Large intestine (tissue), 3 donors: ENCODE data around the gene FNIP2. TPM values are rescaled to one million over a fixed set of nuclear protein-coding genes. Genes with fewer than 3 reads are reported as not detected.
A peak's percentile ranks its signal among the peaks of the same experiment; 100 is the strongest.

Experiments used
- DNase-seq, 2 donors: peaks; one replicate each; pipeline versions ENCODE4 v3.0.0 to v3.0.0-alpha.2; 2013
- H3K27ac ChIP-seq: one replicate; pipeline ENCODE4 v1.5.1; 2013; ENCODE audit warnings: low read length
- H3K27me3 ChIP-seq: 2 replicates; pipeline ENCODE4 v1.6.1; 2013; ENCODE audit warnings: low read length; ENCODE audit not compliant: control insufficient read depth, insufficient read depth
- H3K36me3 ChIP-seq: 2 replicates; pipeline ENCODE4 v1.6.1; 2013; ENCODE audit warnings: low read length; ENCODE audit not compliant: control insufficient read depth, insufficient read depth
- H3K4me1 ChIP-seq: one replicate; pipeline ENCODE4 v1.6.1; 2013; ENCODE audit warnings: low read length; ENCODE audit not compliant: control insufficient read depth, insufficient read depth
- H3K4me3 ChIP-seq: one replicate; pipeline ENCODE4 v1.5.1; 2013; ENCODE audit warnings: low read length
- H3K9me3 ChIP-seq: one replicate; pipeline ENCODE4 v1.6.1; 2013; ENCODE audit warnings: mild to moderate bottlenecking, low read depth, low read length, moderate library complexity; ENCODE audit not compliant: control insufficient read depth
- WGBS: methylation state at CpG from one replicate; pipeline ENCODE4 v1.1.5; 2013; ENCODE audit warnings: low lambda C conversion rate; ENCODE audit not compliant: insufficient coverage; 5-methylcytosine and 5-hydroxymethylcytosine counted together
- polyA plus RNA-seq: library from polyadenylated mRNA; unstranded; fragments of 120-200 nt; gene quantifications from one replicate; pipeline ENCODE4 v1.2.1, GENCODE V29; 2013

Gene FNIP2
- polyA plus RNA-seq, 1 donor: 28.1 TPM

- Histone ChIP-seq H3K27me3 (no peaks in the 10 kb centered on the region), H3K4me1 (no peaks in the 10 kb centered on the region), H3K4me3 (no peak overlapping the region), H3K36me3 (no peaks in the 10 kb centered on the region), H3K27ac (no peak overlapping the region), H3K9me3 (peaks cover 7% of the 10 kb centered on the region)
- WGBS: 80% methylated on average over 1 of the region's 4 CpGs
- DNase-seq: no peak
Measured at GRCh38 chr4:158760866-158761265, 8.0 kb upstream of the FNIP2 start.

GRCh38 chr4:158762553-158762952, 6.3 kb upstream of the FNIP2 start:
- Histone ChIP-seq H3K4me1 (no peaks in the 10 kb centered on the region), H3K36me3 (no peaks in the 10 kb centered on the region), H3K4me3 (no peak overlapping the region), H3K27ac (no peak overlapping the region), H3K9me3 (peaks cover 7% of the 10 kb centered on the region), H3K27me3 (no peaks in the 10 kb centered on the region)
- DNase-seq: peak in 1 of 2 donors; percentile 54
- WGBS: 56% methylated on average over 3 of the region's 4 CpGs

GRCh38 chr4:158763462-158763861, 5.4 kb upstream of the FNIP2 start:
- H3K27me3 ChIP-seq: no peaks in the 10 kb centered on the region
- H3K4me1 ChIP-seq: no peaks in the 10 kb centered on the region
- H3K9me3 ChIP-seq: peaks cover 7% of the 10 kb centered on the region
- H3K27ac ChIP-seq: no peak overlapping the region
- no peak for DNase-seq
- no CpG with 5 or more reads among the region's 2 CpGs for WGBS
- H3K4me3 ChIP-seq: no peak overlapping the region
- H3K36me3 ChIP-seq: no peaks in the 10 kb centered on the region

- no peaks in the 10 kb centered on the region for H3K9me3 ChIP-seq
- no peak overlapping the region for H3K27ac ChIP-seq
- 96% methylated on average over 3 of the region's 6 CpGs for WGBS
- no peak for DNase-seq
- peaks cover 4% of the 10 kb centered on the region for H3K4me1 ChIP-seq
- H3K36me3 ChIP-seq: no peaks in the 10 kb centered on the region
- H3K27me3 ChIP-seq: no peaks in the 10 kb centered on the region
- no peak overlapping the region for H3K4me3 ChIP-seq
Measured at GRCh38 chr4:158766434-158767044, 2.3 kb upstream of the FNIP2 start.

- H3K4me3 ChIP-seq: no peak overlapping the region
- DNase-seq: no peak
- peaks cover 4% of the 10 kb centered on the region for H3K4me1 ChIP-seq
- no peaks in the 10 kb centered on the region for H3K9me3 ChIP-seq
- no peak overlapping the region for H3K27ac ChIP-seq
- WGBS: no CpG with 5 or more reads among the region's 2 CpGs
- H3K27me3 ChIP-seq: no peaks in the 10 kb centered on the region
- no peaks in the 10 kb centered on the region for H3K36me3 ChIP-seq
Measured at GRCh38 chr4:158767451-158767850, 1.4 kb upstream of the FNIP2 start.

GRCh38 chr4:158769175-158769921, 522 bp downstream of the FNIP2 start:
- 40% methylated on average over 1 of the region's 49 CpGs for WGBS
- H3K4me3 ChIP-seq: peak overlapping the region; percentile 88
- peak in 1 of 2 donors; percentile 67 for DNase-seq
- H3K36me3 ChIP-seq: no peaks in the 10 kb centered on the region
- no peaks in the 10 kb centered on the region for H3K9me3 ChIP-seq
- peaks cover 4% of the 10 kb centered on the region for H3K4me1 ChIP-seq
- H3K27ac ChIP-seq: peak overlapping the region; percentile 47
- no peaks in the 10 kb centered on the region for H3K27me3 ChIP-seq

- Histone ChIP-seq H3K9me3 (no peaks in the 10 kb centered on the region), H3K4me3 (no peak overlapping the region), H3K27ac (no peak overlapping the region), H3K36me3 (no peaks in the 10 kb centered on the region), H3K27me3 (no peaks in the 10 kb centered on the region), H3K4me1 (peaks cover 7% of the 10 kb centered on the region)
- DNase-seq: no peak
- WGBS: 60% methylated on average over 1 of the region's 5 CpGs
Measured at GRCh38 chr4:158770671-158771070, 1.8 kb downstream of the FNIP2 start.

- Histone ChIP-seq H3K36me3 (no peaks in the 10 kb centered on the region), H3K9me3 (no peaks in the 10 kb centered on the region), H3K27me3 (no peaks in the 10 kb centered on the region), H3K27ac (no peak overlapping the region), H3K4me1 (peaks cover 7% of the 10 kb centered on the region), H3K4me3 (no peak overlapping the region)
- no peak for DNase-seq
- no CpG with 5 or more reads among the region's 2 CpGs for WGBS
Measured at GRCh38 chr4:158771776-158772175, 3.0 kb downstream of the FNIP2 start.

- no peak overlapping the region for H3K27ac ChIP-seq
Measured at GRCh38 chr4:158775091-158775651, 6.3 kb downstream of the FNIP2 start.

GRCh38 chr4:158776106-158776505, 7.3 kb downstream of the FNIP2 start:
- no peaks in the 10 kb centered on the region for H3K27me3 ChIP-seq
- WGBS: 0% methylated on average over 1 of the region's 1 CpG
- H3K4me1 ChIP-seq: peaks cover 14% of the 10 kb centered on the region
- H3K36me3 ChIP-seq: no peaks in the 10 kb centered on the region
- no peaks in the 10 kb centered on the region for H3K9me3 ChIP-seq
- DNase-seq: no peak
- H3K27ac ChIP-seq: no peak overlapping the region
- no peak overlapping the region for H3K4me3 ChIP-seq

More at GRCh38 chr4:158775091-158775651, 6.3 kb downstream of the FNIP2 start:
- Histone ChIP-seq H3K27me3 (no peaks in the 10 kb centered on the region), H3K4me3 (no peak overlapping the region), H3K4me1 (peaks cover 14% of the 10 kb centered on the region), H3K36me3 (no peaks in the 10 kb centered on the region), H3K9me3 (no peaks in the 10 kb centered on the region)
- DNase-seq: peak in 1 of 2 donors; percentile 44
- no CpG with 5 or more reads among the region's 1 CpG for WGBS
